ENCODE results near the gene HMCN2.

DNA sequence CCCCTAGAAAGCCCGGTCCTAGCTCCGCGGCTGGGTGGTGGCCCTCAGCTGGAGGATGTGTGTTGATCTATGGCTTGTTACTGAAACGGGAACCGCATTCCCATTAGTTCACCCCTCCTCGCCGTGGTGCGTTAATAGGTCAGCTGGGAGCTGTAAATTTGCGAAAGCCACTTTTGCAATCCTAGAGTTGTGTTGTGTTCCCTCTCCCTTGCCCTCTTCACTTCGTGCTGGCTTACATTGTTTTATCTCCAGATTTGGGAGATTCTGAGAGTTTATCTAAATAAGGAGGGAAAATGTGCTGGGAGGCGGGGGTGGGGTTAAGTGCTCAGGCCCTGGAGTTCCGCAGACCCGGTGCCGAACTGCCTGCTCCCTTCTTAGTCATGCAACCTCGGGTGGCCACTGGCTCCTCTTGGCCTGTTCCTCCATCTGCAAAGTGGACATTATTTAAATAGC, 62.8 kb downstream of the HMCN2 start:
- TF ChIP-seq, protein P1, sequence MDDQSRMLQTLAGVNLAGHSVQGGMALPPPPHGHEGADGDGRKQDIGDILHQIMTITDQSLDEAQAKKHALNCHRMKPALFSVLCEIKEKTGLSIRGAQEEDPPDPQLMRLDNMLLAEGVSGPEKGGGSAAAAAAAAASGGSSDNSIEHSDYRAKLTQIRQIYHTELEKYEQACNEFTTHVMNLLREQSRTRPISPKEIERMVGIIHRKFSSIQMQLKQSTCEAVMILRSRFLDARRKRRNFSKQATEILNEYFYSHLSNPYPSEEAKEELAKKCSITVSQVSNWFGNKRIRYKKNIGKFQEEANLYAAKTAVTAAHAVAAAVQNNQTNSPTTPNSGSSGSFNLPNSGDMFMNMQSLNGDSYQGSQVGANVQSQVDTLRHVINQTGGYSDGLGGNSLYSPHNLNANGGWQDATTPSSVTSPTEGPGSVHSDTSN (IDR thresholded peaks at IDR 0.05): no peak
- TF ChIP-seq, protein P2, sequence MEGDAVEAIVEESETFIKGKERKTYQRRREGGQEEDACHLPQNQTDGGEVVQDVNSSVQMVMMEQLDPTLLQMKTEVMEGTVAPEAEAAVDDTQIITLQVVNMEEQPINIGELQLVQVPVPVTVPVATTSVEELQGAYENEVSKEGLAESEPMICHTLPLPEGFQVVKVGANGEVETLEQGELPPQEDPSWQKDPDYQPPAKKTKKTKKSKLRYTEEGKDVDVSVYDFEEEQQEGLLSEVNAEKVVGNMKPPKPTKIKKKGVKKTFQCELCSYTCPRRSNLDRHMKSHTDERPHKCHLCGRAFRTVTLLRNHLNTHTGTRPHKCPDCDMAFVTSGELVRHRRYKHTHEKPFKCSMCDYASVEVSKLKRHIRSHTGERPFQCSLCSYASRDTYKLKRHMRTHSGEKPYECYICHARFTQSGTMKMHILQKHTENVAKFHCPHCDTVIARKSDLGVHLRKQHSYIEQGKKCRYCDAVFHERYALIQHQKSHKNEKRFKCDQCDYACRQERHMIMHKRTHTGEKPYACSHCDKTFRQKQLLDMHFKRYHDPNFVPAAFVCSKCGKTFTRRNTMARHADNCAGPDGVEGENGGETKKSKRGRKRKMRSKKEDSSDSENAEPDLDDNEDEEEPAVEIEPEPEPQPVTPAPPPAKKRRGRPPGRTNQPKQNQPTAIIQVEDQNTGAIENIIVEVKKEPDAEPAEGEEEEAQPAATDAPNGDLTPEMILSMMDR (IDR thresholded peaks at IDR 0.05): no peak
- TF ChIP-seq, protein P3, sequence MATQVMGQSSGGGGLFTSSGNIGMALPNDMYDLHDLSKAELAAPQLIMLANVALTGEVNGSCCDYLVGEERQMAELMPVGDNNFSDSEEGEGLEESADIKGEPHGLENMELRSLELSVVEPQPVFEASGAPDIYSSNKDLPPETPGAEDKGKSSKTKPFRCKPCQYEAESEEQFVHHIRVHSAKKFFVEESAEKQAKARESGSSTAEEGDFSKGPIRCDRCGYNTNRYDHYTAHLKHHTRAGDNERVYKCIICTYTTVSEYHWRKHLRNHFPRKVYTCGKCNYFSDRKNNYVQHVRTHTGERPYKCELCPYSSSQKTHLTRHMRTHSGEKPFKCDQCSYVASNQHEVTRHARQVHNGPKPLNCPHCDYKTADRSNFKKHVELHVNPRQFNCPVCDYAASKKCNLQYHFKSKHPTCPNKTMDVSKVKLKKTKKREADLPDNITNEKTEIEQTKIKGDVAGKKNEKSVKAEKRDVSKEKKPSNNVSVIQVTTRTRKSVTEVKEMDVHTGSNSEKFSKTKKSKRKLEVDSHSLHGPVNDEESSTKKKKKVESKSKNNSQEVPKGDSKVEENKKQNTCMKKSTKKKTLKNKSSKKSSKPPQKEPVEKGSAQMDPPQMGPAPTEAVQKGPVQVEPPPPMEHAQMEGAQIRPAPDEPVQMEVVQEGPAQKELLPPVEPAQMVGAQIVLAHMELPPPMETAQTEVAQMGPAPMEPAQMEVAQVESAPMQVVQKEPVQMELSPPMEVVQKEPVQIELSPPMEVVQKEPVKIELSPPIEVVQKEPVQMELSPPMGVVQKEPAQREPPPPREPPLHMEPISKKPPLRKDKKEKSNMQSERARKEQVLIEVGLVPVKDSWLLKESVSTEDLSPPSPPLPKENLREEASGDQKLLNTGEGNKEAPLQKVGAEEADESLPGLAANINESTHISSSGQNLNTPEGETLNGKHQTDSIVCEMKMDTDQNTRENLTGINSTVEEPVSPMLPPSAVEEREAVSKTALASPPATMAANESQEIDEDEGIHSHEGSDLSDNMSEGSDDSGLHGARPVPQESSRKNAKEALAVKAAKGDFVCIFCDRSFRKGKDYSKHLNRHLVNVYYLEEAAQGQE (IDR thresholded peaks at IDR 0.05): no peak
- TF ChIP-seq, protein P4, sequence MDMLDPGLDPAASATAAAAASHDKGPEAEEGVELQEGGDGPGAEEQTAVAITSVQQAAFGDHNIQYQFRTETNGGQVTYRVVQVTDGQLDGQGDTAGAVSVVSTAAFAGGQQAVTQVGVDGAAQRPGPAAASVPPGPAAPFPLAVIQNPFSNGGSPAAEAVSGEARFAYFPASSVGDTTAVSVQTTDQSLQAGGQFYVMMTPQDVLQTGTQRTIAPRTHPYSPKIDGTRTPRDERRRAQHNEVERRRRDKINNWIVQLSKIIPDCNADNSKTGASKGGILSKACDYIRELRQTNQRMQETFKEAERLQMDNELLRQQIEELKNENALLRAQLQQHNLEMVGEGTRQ (IDR thresholded peaks at IDR 0.05): no peak
- TF ChIP-seq SREBF2 (IDR thresholded peaks at IDR 0.05) (no peak), KDM5A (IDR thresholded peaks at IDR 0.05) (no peak), SMC3 (IDR thresholded peaks at IDR 0.05) (no peak), POLR2A (IDR thresholded peaks at IDR 0.05; ENCODE audit: low read length) (no peak), RFX5 (IDR thresholded peaks at IDR 0.05) (no peak), KDM1A (IDR thresholded peaks at IDR 0.05; ENCODE audit: low read depth) (no peak), MYC (IDR thresholded peaks at IDR 0.05; ENCODE audit: borderline replicate concordance, low read length) (no peak), RAD21 (conservative IDR thresholded peaks at IDR 0.05 in 1 of 2, IDR thresholded peaks at IDR 0.05 in 1 of 2) (no peak), CBX2 (IDR thresholded peaks at IDR 0.05; ENCODE audit: borderline replicate concordance, low read depth) (no peak)
